Psoas muscle (tissue), 8 donors: Measurements from ENCODE around the gene TPP2. TPM values are rescaled to one million over a fixed set of nuclear protein-coding genes. Genes with fewer than 3 reads are reported as not detected.

Source experiments
- ATAC-seq, 4 donors: fragments of 200-7000 bp; cut with Tn5 transposase; one replicate each; pipeline ENCODE4 v1.9.1; 2020; ENCODE audit warnings: moderate library complexity in 3 of 4, mild to moderate bottlenecking in 2 of 4
- DNase-seq, 2 donors: peaks; one replicate each; pipeline ENCODE4 v3.0.0-alpha.2; 2020
- H3K27ac ChIP-seq: fragments of 200-600 bp; one replicate; pipeline ENCODE4 v1.8.0; 2022
- H3K27me3 ChIP-seq, 3 donors: fragments of 200-600 bp in 1 of 3; one replicate each; pipeline versions ENCODE4 v1.6.1 to v1.8.0; 2013 to 2022; ENCODE audit warnings: low read length in 2 of 3, mild to moderate bottlenecking in 2 of 3, moderate library complexity in 1 of 3; ENCODE audit not compliant: insufficient read depth in 3 of 3
- H3K36me3 ChIP-seq, 2 donors: fragments of 200-600 bp in 1 of 2; one replicate each; pipeline versions ENCODE4 v1.6.1 to v1.8.0; 2013 to 2022; ENCODE audit warnings: low read depth in 1 of 2, mild to moderate bottlenecking in 1 of 2, moderate library complexity in 1 of 2; ENCODE audit not compliant: insufficient read depth in 1 of 2
- H3K4me1 ChIP-seq: fragments of 200-600 bp; one replicate; pipeline ENCODE4 v1.8.0; 2022
- H3K4me3 ChIP-seq: fragments of 200-600 bp; one replicate; pipeline ENCODE4 v1.8.0; 2022; ENCODE audit warnings: mild to moderate bottlenecking
- H3K9me3 ChIP-seq: fragments of 200-600 bp; one replicate; pipeline ENCODE4 v1.8.0; 2022
- CTCF ChIP-seq: fragments of 200-600 bp; IDR thresholded peaks from one replicate; pipeline ENCODE4 v1.8.0; 2022; ENCODE audit warnings: antibody characterized with exemption
- WGBS, 3 donors: extraction: QIAGEN DNeasy Blood & Tissue Kit; methylation state at CpG; one replicate each; pipeline versions ENCODE4 v1.1.6 to v1.1.7; 2013; 5-methylcytosine and 5-hydroxymethylcytosine counted together
- intact Hi-C, 2 donors: fragments of 100-400 bp; cut with DNase I; formaldehyde crosslinking; loops; one replicate each; pipeline versions ENCODE4 v1.11.0 to v1.14.2; 2022
- polyA plus RNA-seq, 3 donors: library from polyadenylated mRNA; stranded (reverse); fragments of 200-250 nt; gene quantifications; one replicate each; pipeline ENCODE4 v1.2.3, GENCODE V29; 2013
- total RNA-seq, 4 donors: library from RNA; stranded (reverse); fragmentation: NEBNext Ultra II Directional in 2 of 4; extraction: Animal tissue kit (Norgen Biotek cat#: 25700) in 2 of 4; gene quantifications; one replicate each; pipeline versions ENCODE4 v1.2.1 to v1.2.4, GENCODE V29; 2021 to 2023
- donor health status: healthy with polysubstance abuse.
- donor health status: DM: no; HTN: no; CAD: no; lungs with moderate emphysema.
- donor health status: Bipolar disorder and iron deficiency.
- donor health status: healthy.
- donor health status: DM: yes; HTN: yes; CAD: no.
- donor health status: DM: no; HTN: no; CAD: no.
- donor health status: DM: no; HTN: no; CAD: no.
- donor health status: DM: yes; HTN: yes; CAD: no.

TPP2 gene
- total and polyA plus RNA-seq, 7 donors = 22.1 to 45.6 (median 40.3) TPM

GRCh38 chr13:102657630-102658029 is 60.8 kb downstream of the TPP2 start:
- Histone ChIP-seq H3K9me3 (no peaks in the 10 kb centered on the region), H3K27me3 (no peaks in the 10 kb centered on the region), H3K27ac (no peak overlapping the region), H3K4me3 (no peak overlapping the region), H3K4me1 (no peaks in the 10 kb centered on the region), H3K36me3 (peaks cover 14 to 74% of the 10 kb centered on the region in 2 donors)
- no peak for DNase-seq
- WGBS, 3 donors = 75 to 87% (median 81%) methylated on average over 6 of the region's 6 CpGs
- peak; percentile 30 for TF ChIP-seq CTCF
- no peak for ATAC-seq
- intact Hi-C loops = no loop called here

- Histone ChIP-seq H3K4me1 (no peaks in the 10 kb centered on the region), H3K4me3 (no peak overlapping the region), H3K27ac (no peak overlapping the region), H3K27me3 (no peaks in the 10 kb centered on the region), H3K9me3 (no peaks in the 10 kb centered on the region), H3K36me3 (peaks cover 14 to 74% of the 10 kb centered on the region in 2 donors)
- intact Hi-C loops = no loop called here
- ATAC-seq (no peak), DNase-seq (no peak)
- TF ChIP-seq CTCF = no peak
- 84 to 93% (median 88%) methylated on average over 3 of the region's 3 CpGs for whole genome bisulfite sequencing, 3 donors
Measured at GRCh38 chr13:102658660-102659059, 61.9 kb downstream of the TPP2 start.

DNA sequence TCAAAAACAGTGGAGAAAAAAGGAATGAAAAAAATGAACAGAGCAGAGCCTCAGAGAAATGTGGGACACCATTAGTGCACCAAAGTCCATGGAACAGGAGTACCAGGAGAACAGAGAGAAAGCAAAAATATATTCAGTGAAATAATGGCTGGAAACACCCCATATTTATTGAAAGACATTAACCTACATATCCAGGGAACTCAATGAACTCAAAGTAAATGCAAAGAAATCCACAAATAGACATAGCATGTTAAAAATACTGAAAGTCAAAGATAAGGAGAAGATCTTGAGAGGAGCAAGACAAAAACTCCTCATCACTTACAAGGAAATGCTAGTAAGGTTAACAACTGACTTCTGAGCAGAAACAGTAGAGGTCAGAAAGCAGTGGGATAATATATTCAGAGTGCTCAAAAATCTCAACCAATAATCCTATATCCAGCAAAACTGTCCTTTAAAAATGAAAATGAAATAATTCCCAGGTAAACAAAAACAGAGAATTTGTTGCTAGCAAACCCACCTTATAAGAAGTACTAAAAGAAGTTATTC is 62.5 kb downstream of the TPP2 start:
- no peak for TF ChIP-seq CTCF
- peaks cover 17 to 77% of the 10 kb centered on the region in 2 donors for H3K36me3 ChIP-seq
- no peaks in the 10 kb centered on the region for H3K4me1 ChIP-seq

DNA sequence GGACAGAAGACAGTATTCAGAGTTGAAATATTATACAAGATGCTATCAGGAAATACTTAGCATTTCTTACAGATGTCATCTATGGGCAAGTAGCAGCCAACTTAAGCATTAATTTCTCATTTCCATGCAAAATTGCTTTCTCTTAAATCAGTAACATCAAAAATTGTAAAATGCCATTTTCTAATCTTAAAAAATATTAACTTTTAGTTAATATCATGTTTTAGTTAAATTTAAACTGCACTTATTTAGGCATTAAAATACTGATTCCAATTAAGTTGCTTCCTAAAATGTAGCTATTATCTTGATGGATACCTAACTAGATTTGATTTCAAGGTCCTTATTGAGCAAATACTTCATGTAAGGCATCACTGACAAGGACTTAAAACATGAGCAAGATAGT is 70.2 kb downstream of the TPP2 start:
- DNase-seq (no peak), ATAC-seq (no peak)
- no peaks in the 10 kb centered on the region for H3K4me1 ChIP-seq
- intact Hi-C loops = no loop called here
- peaks cover 11 to 78% of the 10 kb centered on the region in 2 donors for H3K36me3 ChIP-seq
- TF ChIP-seq CTCF = no peak
- H3K4me3 ChIP-seq = no peak overlapping the region
- H3K27me3 ChIP-seq = no peaks in the 10 kb centered on the region
- peaks cover 6% of the 10 kb centered on the region for H3K9me3 ChIP-seq
- no peak overlapping the region for H3K27ac ChIP-seq

More for the DNA sequence above, 62.5 kb downstream of the TPP2 start:
- DNase-seq (no peak), ATAC-seq (no peak)
- H3K27ac ChIP-seq = no peak overlapping the region
- no peaks in the 10 kb centered on the region for H3K9me3 ChIP-seq
- H3K27me3 ChIP-seq = no peaks in the 10 kb centered on the region
- H3K4me3 ChIP-seq = no peak overlapping the region
- intact Hi-C loops = no loop called here

DNA sequence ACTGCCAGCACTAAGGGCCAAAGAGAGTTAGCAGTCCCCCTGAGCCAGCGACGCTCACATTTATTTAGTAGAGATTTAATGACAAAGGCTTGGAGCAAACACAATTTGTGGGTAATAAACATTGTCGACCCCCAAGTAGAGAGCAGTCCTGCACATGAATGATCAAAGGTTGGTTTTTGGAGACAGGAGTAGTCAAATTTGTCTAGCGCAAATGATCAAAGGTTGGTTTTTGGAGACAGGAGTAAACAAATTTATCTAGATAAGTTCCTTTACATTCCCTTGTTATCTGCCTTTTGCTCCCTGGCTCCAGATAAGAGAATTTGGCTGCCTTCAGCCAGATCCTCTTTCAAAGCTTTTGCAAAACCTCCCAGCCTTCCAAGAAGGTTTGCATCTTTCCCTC is 71.1 kb downstream of the TPP2 start:
- H3K27me3 ChIP-seq = no peaks in the 10 kb centered on the region
- TF ChIP-seq CTCF = no peak
- peaks cover 15 to 81% of the 10 kb centered on the region in 2 donors for H3K36me3 ChIP-seq
- ATAC-seq = no peak
- DNase-seq = no peak
- intact Hi-C loops = no loop called here
- H3K9me3 ChIP-seq = peaks cover 6% of the 10 kb centered on the region
- no peaks in the 10 kb centered on the region for H3K4me1 ChIP-seq
- WGBS, 3 donors = 96 to 98% (median 96%) methylated on average over 4 of the region's 4 CpGs
- no peak overlapping the region for H3K27ac ChIP-seq
- no peak overlapping the region for H3K4me3 ChIP-seq
